A549 (cell line): ENCODE data around the gene MAPK1.

Experiments
- EP300 ChIP-seq, 2 experiments: fragments of >200 bp; sonication (Bioruptor Twin); formaldehyde crosslinking; IDR thresholded peaks; 2 replicates in 1 of 2; 3 replicates in 1 of 2; pipeline ENCODE4 v1.6.1; 2016 to 2017
- JUN ChIP-seq, 2 experiments: fragments of >200 bp; sonication (Bioruptor Twin); formaldehyde crosslinking; IDR thresholded peaks; 2 replicates in 1 of 2; 3 replicates in 1 of 2; pipeline ENCODE4 v1.6.1; 2016 to 2017
- POLR2A ChIP-seq: IDR thresholded peaks from 2 replicates; pipeline ENCODE4 v1.6.1; 2012; ENCODE audit warnings: mild to moderate bottlenecking, low read length
- SMC3 ChIP-seq: fragments of >200 bp; sonication (Bioruptor Twin); formaldehyde crosslinking; IDR thresholded peaks from 3 replicates; pipeline ENCODE4 v1.6.1; 2018; ENCODE audit warnings: inconsistent platforms
- ZFP36 ChIP-seq: fragments of 450-650 bp; IDR thresholded peaks from 2 replicates; pipeline ENCODE4 v1.6.1; 2014; ENCODE audit warnings: borderline replicate concordance; ENCODE audit not compliant: partially characterized antibody
- TF ChIP-seq, protein P1 (sequence below): fragments of >200 bp; sonication (Bioruptor Twin); formaldehyde crosslinking; IDR thresholded peaks from 3 replicates; pipeline ENCODE4 v1.6.1; 2016
- TF ChIP-seq, protein P2 (sequence below): IDR thresholded peaks from 2 replicates; pipeline ENCODE4 v1.6.1; 2012
- TF ChIP-seq, protein P3 (sequence below): fragments of >200 bp; sonication (Bioruptor Twin); formaldehyde crosslinking; IDR thresholded peaks from 3 replicates; pipeline ENCODE4 v1.5.1; 2016

DNA sequence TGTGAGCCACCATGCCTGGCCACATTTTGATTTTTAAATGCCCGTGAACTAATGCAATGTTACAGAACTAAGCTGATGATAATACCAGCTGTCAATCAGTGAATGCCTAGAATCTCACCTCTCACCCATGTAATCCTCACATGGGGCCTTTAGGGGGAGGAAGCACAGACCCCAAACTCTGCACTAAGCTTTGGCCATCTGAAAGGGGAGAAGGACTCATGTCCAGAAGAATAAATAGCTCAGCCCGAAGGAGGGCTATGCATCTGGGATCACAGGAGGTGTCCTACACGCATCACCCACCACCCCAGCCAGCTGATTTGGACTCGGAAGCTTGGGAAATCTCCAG is 95.8 kb downstream of the MAPK1 start:
- TF ChIP-seq, protein P1, sequence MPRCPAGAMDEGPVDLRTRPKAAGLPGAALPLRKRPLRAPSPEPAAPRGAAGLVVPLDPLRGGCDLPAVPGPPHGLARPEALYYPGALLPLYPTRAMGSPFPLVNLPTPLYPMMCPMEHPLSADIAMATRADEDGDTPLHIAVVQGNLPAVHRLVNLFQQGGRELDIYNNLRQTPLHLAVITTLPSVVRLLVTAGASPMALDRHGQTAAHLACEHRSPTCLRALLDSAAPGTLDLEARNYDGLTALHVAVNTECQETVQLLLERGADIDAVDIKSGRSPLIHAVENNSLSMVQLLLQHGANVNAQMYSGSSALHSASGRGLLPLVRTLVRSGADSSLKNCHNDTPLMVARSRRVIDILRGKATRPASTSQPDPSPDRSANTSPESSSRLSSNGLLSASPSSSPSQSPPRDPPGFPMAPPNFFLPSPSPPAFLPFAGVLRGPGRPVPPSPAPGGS: no peak
- TF ChIP-seq, protein P2, sequence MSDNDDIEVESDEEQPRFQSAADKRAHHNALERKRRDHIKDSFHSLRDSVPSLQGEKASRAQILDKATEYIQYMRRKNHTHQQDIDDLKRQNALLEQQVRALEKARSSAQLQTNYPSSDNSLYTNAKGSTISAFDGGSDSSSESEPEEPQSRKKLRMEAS: no peak
- no peak for TF ChIP-seq POLR2A
- no peak for TF ChIP-seq SMC3
- TF ChIP-seq, protein P3, sequence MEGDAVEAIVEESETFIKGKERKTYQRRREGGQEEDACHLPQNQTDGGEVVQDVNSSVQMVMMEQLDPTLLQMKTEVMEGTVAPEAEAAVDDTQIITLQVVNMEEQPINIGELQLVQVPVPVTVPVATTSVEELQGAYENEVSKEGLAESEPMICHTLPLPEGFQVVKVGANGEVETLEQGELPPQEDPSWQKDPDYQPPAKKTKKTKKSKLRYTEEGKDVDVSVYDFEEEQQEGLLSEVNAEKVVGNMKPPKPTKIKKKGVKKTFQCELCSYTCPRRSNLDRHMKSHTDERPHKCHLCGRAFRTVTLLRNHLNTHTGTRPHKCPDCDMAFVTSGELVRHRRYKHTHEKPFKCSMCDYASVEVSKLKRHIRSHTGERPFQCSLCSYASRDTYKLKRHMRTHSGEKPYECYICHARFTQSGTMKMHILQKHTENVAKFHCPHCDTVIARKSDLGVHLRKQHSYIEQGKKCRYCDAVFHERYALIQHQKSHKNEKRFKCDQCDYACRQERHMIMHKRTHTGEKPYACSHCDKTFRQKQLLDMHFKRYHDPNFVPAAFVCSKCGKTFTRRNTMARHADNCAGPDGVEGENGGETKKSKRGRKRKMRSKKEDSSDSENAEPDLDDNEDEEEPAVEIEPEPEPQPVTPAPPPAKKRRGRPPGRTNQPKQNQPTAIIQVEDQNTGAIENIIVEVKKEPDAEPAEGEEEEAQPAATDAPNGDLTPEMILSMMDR: no peak
- no peak for TF ChIP-seq JUN (IDR thresholded peaks at IDR 0.05)
- TF ChIP-seq ZFP36: no peak
- TF ChIP-seq EP300 (IDR thresholded peaks at IDR 0.05): no peak
